Activated T-helper 1 cell treated with anti-CD3 and anti-CD28 coated beads, Interleukin-2, amount 50 U/mL, for 16 hours (primary cell): Measurements from ENCODE around the gene SEMA7A.

Source experiments
- DNase-seq, 2 donors: peaks; one replicate each; pipeline ENCODE4 v3.0.0-alpha.2; 2020; ENCODE audit warnings: low read depth in 1 of 2, low spot score in 1 of 2

SEMA7A gene

DNA sequence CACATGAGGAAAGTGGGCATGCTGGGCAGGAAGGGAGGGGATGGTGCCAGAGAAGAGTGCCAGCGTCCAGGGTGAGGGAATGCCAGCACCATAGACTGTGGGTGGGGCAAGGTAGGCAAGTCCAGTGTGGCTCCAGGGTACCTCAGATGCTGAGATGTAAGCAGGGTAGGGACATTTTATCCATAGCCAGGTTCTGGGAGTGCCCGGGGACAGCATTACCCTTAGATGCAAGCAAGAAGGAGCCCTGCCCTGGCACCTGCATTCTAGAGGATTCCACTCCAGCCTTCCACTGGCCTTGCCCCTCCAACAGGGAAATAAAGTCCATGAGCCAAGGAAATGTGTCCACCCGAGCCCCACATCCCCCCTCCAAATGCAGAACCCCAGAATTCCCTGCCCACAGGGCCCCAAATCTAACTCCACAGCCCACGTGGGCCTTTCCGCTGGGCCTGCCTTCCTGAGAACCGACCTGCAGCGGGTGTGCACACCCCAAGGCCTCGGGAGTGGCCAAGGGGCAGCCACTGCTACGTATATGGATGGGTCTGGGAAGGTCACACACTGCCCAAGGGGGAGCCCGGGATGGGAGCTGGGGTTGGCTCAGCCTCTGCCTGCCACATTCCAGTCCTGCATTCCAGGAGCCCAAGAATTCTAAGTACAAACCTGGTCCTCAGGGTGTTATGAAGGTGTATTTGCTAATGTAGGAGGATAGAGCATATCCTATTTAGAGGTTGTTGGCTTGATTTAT, 46.0 kb downstream of the SEMA7A start:
- no peak for DNase-seq

DNA sequence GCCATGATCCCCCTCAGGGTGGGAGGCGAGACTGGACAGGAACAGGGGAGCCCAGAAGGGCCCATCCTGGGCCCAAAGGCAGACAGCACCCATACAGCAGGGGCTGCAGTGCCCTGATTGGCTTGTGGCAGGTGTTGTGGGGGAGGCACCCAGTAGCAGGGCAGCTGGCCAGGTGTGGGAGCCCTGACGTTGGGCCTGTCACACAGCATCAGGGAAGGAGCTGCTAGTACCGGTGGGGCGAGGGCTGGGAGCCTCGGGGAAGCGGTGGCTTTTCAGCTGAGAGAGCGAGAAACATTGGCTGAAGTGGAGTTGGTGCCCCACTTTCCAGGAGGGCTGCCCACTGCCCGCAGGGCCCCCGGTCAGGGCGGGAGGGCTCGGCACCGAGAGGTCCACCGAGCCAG, 46.6 kb downstream of the SEMA7A start:
- no peak for DNase-seq

DNA sequence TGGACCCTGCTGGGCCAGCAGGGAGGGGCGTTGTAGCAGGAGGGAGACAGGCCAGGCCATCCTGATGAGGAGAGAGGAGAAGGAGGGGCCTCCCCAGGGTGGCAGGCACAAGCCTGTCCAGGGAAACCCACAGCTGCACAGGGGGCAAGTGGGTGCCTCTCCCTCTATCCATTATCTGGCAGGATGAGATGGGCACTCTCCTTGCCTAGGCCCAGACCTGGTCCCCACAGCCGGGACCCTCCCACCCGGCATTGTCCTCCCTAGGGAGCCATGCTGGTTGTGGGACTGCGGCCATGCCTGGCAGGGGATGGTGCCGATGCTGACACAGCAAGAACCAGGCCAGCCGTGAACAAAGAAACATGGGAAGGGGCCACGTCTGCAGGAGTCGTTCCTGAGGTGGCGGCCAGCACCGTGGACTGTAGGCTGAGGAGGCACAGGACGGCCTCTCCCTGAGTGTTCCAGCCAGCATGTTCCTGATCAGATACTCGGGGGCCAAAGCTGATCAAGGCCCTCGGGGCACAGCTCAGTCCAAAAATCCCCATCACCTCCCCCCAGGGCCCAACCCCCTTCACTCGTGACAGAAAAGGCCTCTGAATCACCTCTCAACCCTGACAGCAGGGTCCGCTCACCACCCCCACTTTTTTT, 47.1 kb downstream of the SEMA7A start:
- no peak for DNase-seq

DNA sequence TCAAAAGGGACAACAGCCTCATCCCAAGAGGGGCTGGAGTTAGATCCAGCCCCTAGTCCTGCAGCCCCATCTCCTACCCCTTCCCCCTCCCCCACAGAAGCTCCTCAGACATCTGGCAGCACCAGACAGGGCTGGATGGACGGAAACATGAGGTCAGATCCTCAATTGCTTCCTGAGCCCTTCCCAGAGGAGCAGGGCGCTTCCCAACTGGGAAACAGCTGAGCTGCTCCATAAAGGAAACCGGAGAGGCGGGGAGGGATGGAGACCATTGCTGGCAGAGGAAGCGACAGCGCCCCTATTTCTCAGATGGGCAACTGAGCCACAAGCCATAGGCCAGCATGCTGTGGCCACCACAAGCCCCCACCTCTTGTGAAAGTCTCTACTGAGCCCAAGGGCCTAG, 48.0 kb downstream of the SEMA7A start:
- DNase-seq = no peak

DNA sequence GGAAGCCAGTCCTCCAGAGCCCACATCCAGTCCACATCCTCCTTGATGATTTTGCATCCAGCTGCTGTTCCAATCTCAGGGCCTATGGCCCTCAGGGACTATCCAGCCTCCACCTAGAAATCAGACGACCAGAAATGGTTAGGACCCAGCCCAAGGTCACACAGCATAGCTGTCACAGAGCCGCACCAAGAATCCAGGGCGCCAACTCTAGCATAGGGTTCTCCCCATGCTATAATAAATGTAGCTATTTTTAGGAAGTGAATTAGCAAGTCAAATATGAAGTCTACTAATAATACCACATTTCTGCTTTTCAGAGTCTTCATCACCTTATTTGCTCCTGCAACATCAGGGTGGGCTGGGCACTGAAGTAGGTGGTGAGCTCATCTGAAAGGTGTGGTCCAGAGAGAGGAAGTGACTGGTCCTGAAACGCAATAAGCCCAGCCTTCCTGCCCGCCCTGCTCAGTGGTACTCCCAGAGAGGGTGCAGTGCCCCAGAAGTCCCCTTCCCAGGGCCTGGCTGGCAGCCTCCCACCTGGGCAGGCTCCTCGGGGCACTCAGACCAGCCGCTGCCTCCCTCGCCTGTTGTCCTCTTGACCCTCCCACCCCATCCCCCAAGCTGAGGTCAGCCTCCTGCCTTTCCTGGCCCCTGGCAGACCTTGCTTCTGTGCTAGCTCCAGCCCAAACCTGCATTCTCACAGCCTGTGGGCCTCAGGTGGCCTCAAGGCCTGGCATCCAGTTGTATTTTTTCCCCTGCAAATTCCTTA, 48.7 kb downstream of the SEMA7A start:
- DNase-seq = no peak

DNA sequence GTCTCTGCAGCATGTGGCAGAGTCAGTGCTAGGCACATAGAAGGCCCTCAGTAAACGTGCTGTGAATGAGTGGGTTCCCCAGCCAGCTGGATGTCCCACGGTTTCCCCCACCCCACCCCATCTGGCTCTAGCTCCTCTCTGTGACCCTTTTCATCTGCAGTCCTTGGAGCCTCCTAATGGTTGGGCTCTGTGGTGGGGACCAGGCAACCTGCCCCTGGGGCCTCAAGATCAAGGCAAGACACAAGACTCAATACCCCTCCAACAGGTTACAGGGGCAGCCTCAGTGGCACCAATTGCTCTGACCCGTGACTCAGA, 49.2 kb downstream of the SEMA7A start:
- no peak for DNase-seq

DNA sequence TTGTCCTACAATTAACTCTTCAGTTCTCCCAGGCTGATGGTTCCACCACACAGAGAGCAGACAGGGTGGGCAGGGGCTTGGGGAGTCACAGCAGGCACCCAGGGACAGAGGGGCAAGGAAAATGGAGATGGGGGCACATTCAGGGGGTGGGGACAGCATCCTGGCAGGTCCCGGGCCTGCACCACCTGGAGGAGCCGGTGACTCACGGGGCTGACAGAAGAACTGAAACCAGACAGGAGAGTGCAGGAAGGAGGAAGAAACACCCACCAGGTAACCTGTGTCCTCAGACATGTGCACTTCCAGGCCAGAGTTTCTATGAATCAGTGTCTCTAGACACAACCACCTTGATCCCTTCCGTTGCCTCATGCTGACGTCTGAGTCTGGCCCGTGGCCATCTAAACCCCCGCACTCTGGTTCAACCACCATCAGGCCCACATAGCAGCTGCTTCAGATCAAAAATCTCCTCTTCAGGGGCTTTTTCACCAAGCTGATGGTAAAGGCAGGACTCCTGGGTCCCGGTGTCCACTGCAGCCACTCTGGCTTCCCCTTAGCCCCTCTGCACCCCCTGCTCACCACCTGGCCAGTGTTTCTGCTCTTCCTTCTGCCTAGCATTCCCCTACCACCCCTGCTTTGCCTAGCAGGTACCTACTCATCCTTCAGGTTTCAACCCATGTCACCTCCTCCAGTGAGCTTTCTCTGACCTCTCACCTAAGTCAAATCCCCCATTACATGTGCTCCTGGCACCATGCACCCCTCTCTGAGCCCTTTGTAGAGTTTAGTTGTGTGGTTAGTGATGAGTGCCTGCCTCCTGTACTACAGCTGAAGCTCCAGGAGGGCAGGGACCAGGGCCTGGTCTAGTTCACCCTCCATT, 49.8 kb downstream of the SEMA7A start:
- peak in 1 of 2 donors; percentile 31 for DNase-seq

DNA sequence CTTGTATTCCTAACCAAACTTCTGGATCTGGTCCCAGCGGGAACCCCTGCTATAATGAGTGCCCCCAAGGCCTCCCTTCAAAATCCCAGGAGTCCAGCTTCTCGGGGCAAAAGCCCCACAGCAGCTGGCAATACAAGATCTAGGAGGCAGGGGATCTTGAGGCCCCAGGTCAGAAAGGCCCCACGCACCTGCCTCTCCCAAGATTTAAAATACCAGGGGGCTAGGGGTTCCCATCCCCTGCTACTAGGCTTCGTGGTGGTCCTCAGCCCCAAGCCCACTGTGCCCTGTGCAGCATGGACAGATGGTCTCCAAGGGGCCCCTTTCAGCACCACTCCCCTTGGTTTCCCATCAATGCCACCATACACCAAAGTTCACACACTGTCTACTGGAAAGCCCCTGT, 50.5 kb downstream of the SEMA7A start:
- no peak for DNase-seq

DNA sequence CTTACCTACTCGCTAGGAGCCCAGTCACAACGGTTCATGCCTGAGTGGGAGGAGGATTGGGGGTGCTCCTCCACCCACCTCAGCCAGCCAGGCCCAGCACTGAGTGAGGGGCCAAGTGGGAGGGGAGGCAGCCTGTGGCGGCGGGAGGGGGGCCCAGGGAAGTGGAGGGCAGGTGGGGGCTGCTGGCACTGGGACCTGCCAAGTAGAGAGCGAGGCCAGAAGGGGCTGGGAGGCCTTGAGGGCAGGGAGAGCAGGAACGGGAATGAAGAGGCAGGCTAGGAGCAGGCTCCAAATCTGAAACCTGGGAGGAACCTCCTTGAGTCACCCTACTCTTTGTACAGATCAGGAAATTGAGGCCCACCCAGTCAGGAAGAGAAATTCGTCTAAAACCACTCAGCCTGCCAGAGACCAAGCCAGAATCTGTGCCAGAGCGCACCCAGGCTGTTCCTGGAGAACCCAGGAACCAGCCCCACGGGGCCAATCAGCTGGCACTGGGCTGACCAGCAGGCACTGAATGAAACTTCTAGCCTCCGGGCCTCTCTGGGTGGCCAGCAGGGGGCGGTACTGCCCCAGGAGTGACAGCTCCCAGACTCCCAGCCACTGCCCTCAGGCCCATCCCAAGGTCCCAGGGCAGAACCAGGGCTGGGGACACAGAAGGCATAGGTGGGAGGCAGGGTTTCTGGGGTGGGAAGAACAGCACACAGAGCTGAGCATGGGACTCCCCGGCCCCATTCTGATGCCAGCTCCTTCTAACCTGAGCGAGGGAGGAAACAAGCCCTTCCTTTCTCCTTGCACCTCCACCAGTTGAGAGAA, 51.5 kb downstream of the SEMA7A start:
- peak; percentile 57 to 58 for DNase-seq

DNA sequence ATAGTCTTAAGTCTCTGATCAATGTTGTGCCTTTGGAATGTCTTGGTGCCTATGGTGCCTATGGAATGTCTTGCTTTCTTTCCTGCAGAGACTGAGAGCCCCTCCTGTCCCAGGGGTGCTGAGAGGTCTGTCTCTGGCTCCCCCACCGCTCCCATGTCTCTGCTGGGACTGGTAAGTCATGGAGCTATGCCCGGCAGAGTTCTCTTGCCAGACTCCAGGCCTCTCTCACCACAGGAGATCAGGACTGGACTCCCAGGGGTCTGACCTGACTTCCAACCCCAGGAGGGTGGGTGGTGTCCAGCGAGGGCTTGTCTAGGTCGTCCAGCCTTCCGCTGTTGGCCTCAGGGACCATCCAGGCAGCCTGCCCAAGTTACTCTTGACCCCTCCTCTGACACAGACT, 52.3 kb downstream of the SEMA7A start:
- DNase-seq = no peak

DNA sequence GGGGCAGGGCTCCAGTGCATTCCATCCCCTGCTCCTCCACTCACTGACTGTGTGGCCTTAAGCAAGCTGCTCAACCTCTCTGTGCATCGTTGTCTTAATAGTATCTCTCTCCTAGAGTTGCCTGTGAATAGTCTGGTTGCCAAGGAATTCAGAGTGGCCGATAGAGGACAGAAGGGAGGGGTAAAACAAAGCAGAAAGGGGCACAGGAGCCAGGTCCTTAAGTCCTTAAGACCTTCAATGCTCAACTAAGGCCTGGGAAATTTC, 52.6 kb downstream of the SEMA7A start:
- DNase-seq = no peak

DNA sequence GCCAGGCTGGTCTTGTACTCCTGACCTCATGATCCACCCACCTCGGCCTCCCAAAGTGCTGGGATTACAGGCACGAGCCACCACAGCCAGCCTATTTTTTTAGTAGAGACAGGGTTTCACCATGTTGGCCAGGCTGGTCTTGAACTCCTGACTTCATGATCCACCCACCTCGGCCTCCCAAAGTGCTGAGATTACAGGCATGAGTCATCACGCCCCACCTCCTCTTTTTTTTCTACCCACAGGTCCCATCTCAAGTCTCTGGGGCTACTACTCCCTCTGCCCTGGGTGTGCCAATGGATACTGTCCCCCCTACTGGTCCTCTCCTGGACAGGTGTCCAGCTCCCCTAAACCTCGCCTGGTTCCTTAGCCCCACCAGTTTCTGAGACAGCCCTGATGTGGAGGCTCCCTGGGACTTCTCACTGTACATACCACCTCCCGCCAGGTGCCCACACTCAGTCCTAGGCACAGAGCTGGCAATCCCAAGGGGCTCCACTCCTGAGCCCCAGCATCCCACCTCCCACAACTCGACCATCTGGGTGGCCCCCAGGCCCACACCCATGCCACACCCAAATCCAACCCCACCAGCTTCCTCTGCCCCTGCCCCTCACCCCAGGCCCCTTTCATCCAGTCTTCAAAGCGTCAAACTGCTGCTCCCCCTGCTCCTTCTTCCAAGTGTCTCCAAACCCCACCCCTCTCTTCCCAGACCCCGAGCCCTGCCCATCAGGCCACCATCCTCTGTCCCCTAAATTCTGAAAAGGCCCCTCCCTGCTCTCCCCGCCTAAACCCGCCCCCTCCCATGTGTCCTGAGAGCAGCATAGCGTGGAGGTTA, 53.2 kb downstream of the SEMA7A start:
- DNase-seq = no peak

DNA sequence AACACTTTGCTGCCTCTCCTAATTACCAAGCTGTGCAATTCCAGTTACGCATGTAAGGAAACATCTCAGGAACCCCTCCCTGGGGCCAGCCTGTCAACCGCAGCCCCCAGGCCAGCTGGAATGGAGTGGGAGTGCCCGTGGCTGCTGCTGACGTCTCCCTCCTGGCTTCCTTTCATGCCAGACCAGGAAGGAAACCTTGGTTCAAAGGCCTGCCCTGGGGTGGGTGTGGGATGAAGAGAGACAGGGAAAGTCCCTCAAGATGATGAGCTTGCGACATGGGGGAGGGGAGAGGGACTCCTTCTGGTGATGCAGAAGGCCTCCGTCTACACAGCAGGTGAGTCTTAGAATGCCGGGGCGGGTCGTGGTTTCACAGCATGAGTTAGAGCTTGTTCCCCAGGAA, 54.9 kb downstream of the SEMA7A start:
- DNase-seq = no peak

DNA sequence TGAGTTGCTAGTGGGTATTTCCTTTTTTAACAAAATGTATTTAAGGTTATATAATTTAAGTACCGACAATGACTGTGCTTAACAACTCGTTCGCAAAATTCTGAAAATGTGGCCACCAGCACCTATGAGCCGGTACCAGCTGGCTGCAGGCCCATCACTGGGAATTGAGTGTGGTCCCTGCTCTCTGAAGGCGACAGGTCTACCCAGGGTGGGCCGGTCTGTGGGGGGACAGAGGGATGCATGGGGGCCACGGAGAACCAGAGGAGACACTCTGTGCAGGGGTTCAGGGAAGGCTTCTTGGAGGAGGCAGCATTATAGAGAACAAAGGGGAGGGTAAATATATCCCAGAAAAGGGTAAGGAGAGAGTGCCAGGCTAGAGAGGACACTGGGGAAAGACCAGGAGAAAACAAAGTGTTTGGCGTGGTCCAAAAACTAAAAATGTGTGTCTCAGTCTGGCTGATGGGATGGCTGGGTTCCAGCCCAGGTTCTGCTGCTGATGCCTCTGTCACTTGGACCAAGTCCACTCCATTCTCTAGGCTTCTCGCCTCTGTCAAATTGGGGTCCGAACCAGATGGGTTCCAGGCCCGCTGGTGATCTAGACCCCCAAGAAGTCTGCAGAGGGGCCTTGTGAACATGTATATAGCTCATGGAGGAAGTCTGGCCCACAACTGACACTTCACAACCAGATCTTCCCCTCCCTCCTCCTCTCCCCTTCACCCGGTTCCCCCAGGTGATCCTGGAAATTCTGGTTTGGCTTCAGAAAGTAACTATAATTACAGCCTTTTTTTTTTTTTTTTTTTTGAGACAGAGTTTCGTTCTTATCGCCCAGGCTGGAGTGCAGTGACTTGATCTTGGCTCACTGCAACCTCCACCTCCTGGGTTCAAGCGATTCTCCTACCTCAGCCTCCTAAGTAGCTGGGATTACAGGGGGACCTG, 55.7 kb downstream of the SEMA7A start:
- DNase-seq = no peak

DNA sequence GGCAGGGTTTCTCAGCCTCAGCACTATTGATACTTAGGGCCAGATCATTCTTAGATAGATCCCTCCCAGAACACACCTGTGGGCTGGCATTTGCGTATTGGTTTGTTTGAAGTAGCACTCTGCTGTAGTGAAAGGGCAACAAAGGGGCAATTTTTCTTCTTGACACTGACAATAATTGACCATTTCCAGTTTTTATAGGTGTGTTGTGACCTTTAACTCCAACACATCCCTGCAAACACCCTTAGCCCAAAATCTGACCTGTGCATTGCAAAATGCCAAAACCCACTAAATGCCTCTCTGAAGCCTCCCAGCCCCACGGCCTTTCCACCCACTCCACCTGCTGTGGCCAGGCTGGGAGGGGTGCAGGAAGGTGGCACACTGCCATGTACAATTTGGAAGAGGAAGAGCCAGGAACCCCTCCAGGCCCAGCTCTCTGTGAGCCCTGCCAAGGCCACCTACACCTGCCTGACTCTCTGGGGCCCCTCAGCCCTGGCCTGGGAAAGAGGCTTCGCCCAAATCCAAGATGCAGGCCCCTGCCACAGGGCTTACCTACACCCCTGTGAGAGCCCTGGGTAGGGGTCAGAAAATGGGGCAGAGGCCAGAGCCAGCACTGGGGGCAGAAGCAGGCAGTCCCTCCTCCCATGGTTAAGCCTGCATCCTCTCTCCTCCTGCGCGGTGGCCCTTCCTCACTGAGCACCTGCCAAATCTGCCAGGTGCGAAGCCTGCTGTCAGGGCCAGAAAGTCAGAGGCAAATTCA, 56.8 kb downstream of the SEMA7A start:
- DNase-seq = no peak

DNA sequence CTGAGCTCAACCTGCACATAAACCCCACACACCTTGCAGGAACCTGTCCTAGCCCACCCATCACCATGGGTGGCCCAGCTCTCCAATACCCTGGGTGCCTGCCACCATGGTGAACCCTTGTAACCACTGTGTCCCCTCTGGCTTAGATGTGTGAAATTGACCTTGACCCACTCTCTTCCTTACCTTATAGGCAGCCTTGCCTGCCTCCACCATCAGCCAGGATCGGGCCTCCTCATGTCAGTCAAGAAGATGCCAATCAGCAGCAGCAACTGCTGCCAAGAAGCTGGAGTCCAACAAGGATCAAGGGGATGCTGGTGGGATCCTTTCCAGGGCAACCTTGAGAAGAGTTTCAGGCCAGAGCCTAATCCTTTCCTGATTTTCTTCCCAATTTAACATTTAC, 57.5 kb downstream of the SEMA7A start:
- no peak for DNase-seq

DNA sequence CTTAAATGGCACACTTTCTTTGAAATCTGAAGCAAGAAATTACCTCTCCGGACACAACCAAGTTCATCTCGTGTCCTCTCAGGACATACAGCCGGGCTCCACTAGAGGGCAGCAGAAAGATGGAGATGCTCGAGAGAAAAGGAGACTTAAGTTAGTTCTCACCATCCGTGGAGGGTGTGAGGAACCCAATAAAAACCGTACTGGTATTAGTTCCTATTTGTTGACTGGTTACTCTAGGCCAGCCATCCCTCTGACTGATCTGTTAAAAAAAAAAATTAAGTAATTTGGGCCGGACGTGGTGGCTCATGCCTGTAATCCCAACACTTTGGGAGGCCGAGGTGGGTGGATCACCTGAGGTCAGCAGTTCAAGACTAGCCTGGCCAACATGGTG, 58.5 kb downstream of the SEMA7A start:
- peak; percentile 67 to 71 for DNase-seq

DNA sequence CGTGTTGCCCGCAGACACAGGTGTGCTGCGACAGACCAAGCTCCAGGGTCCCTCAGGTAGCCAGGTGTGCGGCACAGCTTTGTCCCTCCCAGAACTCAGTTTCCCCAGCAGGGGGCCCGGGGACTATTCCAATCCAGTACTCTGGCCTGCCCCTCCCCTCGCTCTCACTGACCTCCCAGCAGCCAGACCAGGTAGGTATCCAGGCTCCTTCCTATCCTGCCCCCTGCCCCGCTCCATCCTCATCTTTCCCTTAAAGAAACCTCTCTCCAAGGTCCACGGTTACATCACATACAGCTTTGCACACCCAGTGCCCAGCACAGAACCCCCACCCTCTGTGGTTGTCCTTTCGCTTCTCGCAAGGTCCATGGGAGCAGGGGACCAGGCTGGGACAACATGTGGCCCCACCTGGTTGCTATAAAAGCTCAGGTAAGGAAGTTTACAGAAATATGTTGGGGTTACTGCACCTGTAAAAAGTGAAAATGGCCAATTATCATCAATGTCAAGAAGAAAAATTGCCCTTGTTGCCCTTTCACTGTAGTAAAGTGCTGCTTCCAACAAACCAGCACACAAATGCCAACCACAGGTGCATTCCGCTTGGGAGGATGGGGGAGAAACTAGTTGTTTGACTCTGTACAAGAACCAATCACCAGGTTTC, 59.0 kb downstream of the SEMA7A start:
- DNase-seq = no peak
